ENCODE results near the gene THY1.

- no peak for TF ChIP-seq POLR2A (IDR thresholded peaks at IDR 0.05; ENCODE audit: control extremely low read depth in 1 of 2, low read depth in 2 of 2, low read length in 2 of 2)
- TF ChIP-seq POLR2AphosphoS5 (IDR thresholded peaks at IDR 0.05; ENCODE audit: low read depth, low read length), result no peak
- no peak for TF ChIP-seq ATF2 (IDR thresholded peaks at IDR 0.05; ENCODE audit: low read length)
- no peak for TF ChIP-seq KDM1A (IDR thresholded peaks at IDR 0.05; ENCODE audit: borderline replicate concordance, low read length)
- TF ChIP-seq HDAC2 (IDR thresholded peaks at IDR 0.05; ENCODE audit: borderline replicate concordance in 1 of 2, low read depth in 2 of 2, low read length in 2 of 2), result no peak
- no peak for TF ChIP-seq CTCF (IDR thresholded peaks at IDR 0.05; ENCODE audit: control extremely low read depth in 1 of 3, insufficient read depth in 1 of 3, low read depth in 1 of 3, low read length in 3 of 3)
- TF ChIP-seq KDM5A (IDR thresholded peaks at IDR 0.05; ENCODE audit: low read length), result no peak
Measured at GRCh38 chr11:119445379-119445778, 22.4 kb upstream of the THY1 start.
